H1 (cell line): ENCODE measurements around the gene TBC1D22B. TPM values are rescaled to one million over a fixed set of nuclear protein-coding genes. Genes with fewer than 3 reads are reported as not detected.

ENCODE experiments used
- CTCF ChIA-PET: fragments of 300-600 bp; sonication (Branson Sonifier 250); formaldehyde crosslinking; loops from one replicate; lab custom pipeline; 2021; ENCODE audit not compliant: partially characterized antibody; lab: Charles Lee
- POLR2A ChIA-PET: fragments of 300-600 bp; sonication (Branson Sonifier 250); formaldehyde crosslinking; loops from one replicate; lab custom pipeline; 2021; ENCODE audit warnings: inconsistent platforms; ENCODE audit not compliant: partially characterized antibody; lab: Charles Lee
- DNase-seq, 2 experiments: peaks; one replicate each; pipeline versions ENCODE4 v3.0.0 to v3.0.0-alpha.2; 2010 to 2022; ENCODE audit warnings: low spot score in 2 of 2, low read depth in 1 of 2, mixed read lengths in 1 of 2
- FAIRE-seq: peaks from 2 replicates; lab custom pipeline; 2011; peaks lifted over from hg19 to GRCh38; lab: Jason Lieb, UNC
- H2AFZ ChIP-seq: 2 replicates; pipeline ENCODE4 v1.8.1; 2012; ENCODE audit warnings: low read length, inconsistent platforms
- H2AK5ac ChIP-seq: 2 replicates; pipeline ENCODE4 v1.6.1; 2013; ENCODE audit warnings: low read depth, low read length
- H2BK120ac ChIP-seq: replicated peaks from 2 replicates; pipeline ENCODE3; 2013; ENCODE audit warnings: low read depth, low read length, inconsistent platforms
- H2BK12ac ChIP-seq: 2 replicates; pipeline ENCODE4 v1.6.1; 2013; ENCODE audit warnings: low read depth, low read length
- H2BK15ac ChIP-seq: 2 replicates; pipeline ENCODE4 v1.6.1; 2013; ENCODE audit warnings: low read length
- H2BK20ac ChIP-seq: 2 replicates; pipeline ENCODE4 v1.6.1; 2013; ENCODE audit warnings: low read length
- H2BK5ac ChIP-seq: 2 replicates; pipeline ENCODE4 v1.6.1; 2013; ENCODE audit warnings: low read depth, low read length
- H3K14ac ChIP-seq: 2 replicates; pipeline ENCODE4 v1.6.1; 2013; ENCODE audit warnings: inconsistent platforms; ENCODE audit not compliant: insufficient read length
- H3K18ac ChIP-seq: 2 replicates; pipeline ENCODE4 v1.6.1; 2013; ENCODE audit warnings: low read length; ENCODE audit errors: extremely low read depth
- H3K23ac ChIP-seq: 2 replicates; pipeline ENCODE4 v1.6.1; 2013; ENCODE audit warnings: inconsistent platforms; ENCODE audit not compliant: insufficient read length
- H3K23me2 ChIP-seq: 2 replicates; pipeline ENCODE4 v1.6.1; 2013; ENCODE audit warnings: low read depth, low read length
- H3K27ac ChIP-seq: 2 replicates; pipeline ENCODE4 v1.6.1; 2011; ENCODE audit warnings: low read depth, low read length, inconsistent platforms
- H3K27me3 ChIP-seq, 4 experiments: replicated peaks in 1 of 4; 1 replicate in 1 of 4; 2 replicates in 3 of 4; pipeline versions ENCODE4 v1.6.1 to v1.8.1; 2011 to 2013; ENCODE audit warnings: low read length in 3 of 4, mild to moderate bottlenecking in 3 of 4, inconsistent platforms in 2 of 4, mixed read lengths in 2 of 4, moderate library complexity in 1 of 4; ENCODE audit not compliant: control insufficient read depth in 3 of 4, insufficient read depth in 3 of 4; ENCODE audit errors: extremely low read depth in 1 of 4
- H3K36me3 ChIP-seq, 4 experiments: 2 replicates each; pipeline versions ENCODE4 v1.6.1 to v1.8.1; 2011 to 2013; ENCODE audit warnings: mild to moderate bottlenecking in 4 of 4, low read length in 3 of 4, moderate library complexity in 2 of 4, control low read depth in 1 of 4, inconsistent platforms in 1 of 4; ENCODE audit not compliant: insufficient read depth in 4 of 4, control insufficient read depth in 2 of 4
- H3K4ac ChIP-seq: replicated peaks from 2 replicates; pipeline ENCODE3; 2013; ENCODE audit warnings: low read length, low read depth, mixed read lengths, inconsistent platforms; ENCODE audit not compliant: insufficient read length
- H3K4me1 ChIP-seq, 4 experiments: replicated peaks in 1 of 4; 1 replicate in 1 of 4; 2 replicates in 3 of 4; pipeline versions ENCODE4 v1.6.1 to v1.8.1; 2011 to 2013; ENCODE audit warnings: low read length in 3 of 4, inconsistent platforms in 2 of 4, mixed read lengths in 1 of 4; ENCODE audit not compliant: insufficient read depth in 4 of 4, control insufficient read depth in 3 of 4
- H3K4me2 ChIP-seq, 2 experiments: 2 replicates each; pipeline versions ENCODE4 v1.6.1 to v1.8.1; 2011 to 2013; ENCODE audit warnings: low read depth in 2 of 2, low read length in 2 of 2, control low read depth in 1 of 2, inconsistent platforms in 1 of 2, mild to moderate bottlenecking in 1 of 2; ENCODE audit not compliant: insufficient read depth in 1 of 2
- H3K4me3 ChIP-seq, 4 experiments: fragments of 200-600, 300-600 bp in 1 of 4; sonication (generic), shearing (Covaris generic), sonication (Bioruptor Twin) in 1 of 4; 2 replicates each; pipeline versions ENCODE4 v1.5.1 to v1.8.1; 2011 to 2016; ENCODE audit warnings: low read length in 4 of 4, low read depth in 3 of 4, control low read depth in 2 of 4, inconsistent platforms in 2 of 4, mild to moderate bottlenecking in 2 of 4, mixed read lengths in 1 of 4, moderate library complexity in 1 of 4; ENCODE audit not compliant: insufficient read depth in 2 of 4; ENCODE audit errors: extremely low read depth in 1 of 4
- H3K56ac ChIP-seq: replicated peaks from 2 replicates; pipeline ENCODE3; 2013; ENCODE audit warnings: low read depth, mild to moderate bottlenecking, mixed read lengths, low read length, inconsistent platforms; ENCODE audit not compliant: insufficient read length
- H3K79me1 ChIP-seq: 2 replicates; pipeline ENCODE4 v1.6.1; 2013; ENCODE audit warnings: low read depth, low read length, control low read depth
- H3K79me2 ChIP-seq, 2 experiments: 2 replicates each; pipeline versions ENCODE4 v1.6.1 to v1.8.1; 2012 to 2013; ENCODE audit warnings: low read length in 2 of 2, mild to moderate bottlenecking in 2 of 2, inconsistent platforms in 1 of 2; ENCODE audit not compliant: insufficient read depth in 2 of 2, control insufficient read depth in 1 of 2
- H3K9ac ChIP-seq, 4 experiments: replicated peaks in 1 of 4; 1 replicate in 1 of 4; 2 replicates in 3 of 4; pipeline versions ENCODE4 v1.6.1 to v1.8.1; 2011 to 2013; ENCODE audit warnings: low read depth in 3 of 4, low read length in 3 of 4, control low read depth in 2 of 4, mild to moderate bottlenecking in 2 of 4, moderate library complexity in 2 of 4, inconsistent platforms in 1 of 4; ENCODE audit errors: extremely low read depth in 1 of 4
- H3K9me3 ChIP-seq, 2 experiments: 2 replicates each; pipeline versions ENCODE4 v1.6.1 to v1.8.1; 2012 to 2013; ENCODE audit warnings: mild to moderate bottlenecking in 2 of 2, moderate library complexity in 2 of 2, control low read depth in 1 of 2, inconsistent platforms in 1 of 2, low read depth in 1 of 2, low read length in 1 of 2, mixed read lengths in 1 of 2; ENCODE audit not compliant: insufficient read depth in 2 of 2
- H4K20me1 ChIP-seq, 2 experiments: replicated peaks in 1 of 2; 2 replicates each; pipeline versions ENCODE3 to v1.8.1; 2011 to 2013; ENCODE audit warnings: inconsistent platforms in 2 of 2, low read length in 2 of 2, mild to moderate bottlenecking in 1 of 2; ENCODE audit not compliant: insufficient read depth in 2 of 2, control insufficient read depth in 1 of 2
- H4K5ac ChIP-seq: 2 replicates; pipeline ENCODE4 v1.6.1; 2013; ENCODE audit warnings: low read length, low read depth, mixed read lengths, inconsistent platforms; ENCODE audit not compliant: insufficient read length
- H4K8ac ChIP-seq: 2 replicates; pipeline ENCODE4 v1.8.0; 2013; ENCODE audit warnings: mild to moderate bottlenecking, moderate library complexity, low read length, inconsistent platforms; ENCODE audit not compliant: insufficient read depth; ENCODE audit errors: extremely low read depth
- H4K91ac ChIP-seq: replicated peaks from 2 replicates; pipeline ENCODE3; 2013; ENCODE audit warnings: low read length, mixed read lengths, inconsistent platforms; ENCODE audit not compliant: insufficient read length
- CBX5 ChIP-seq: fragments of 300-800, 300-1000 bp; sonication (generic); IDR thresholded peaks from 2 replicates; pipeline ENCODE4 v1.7.1; 2016; ENCODE audit warnings: antibody characterized with exemption, low read length, low read depth
- CBX8 ChIP-seq: fragments of 300-800, 300-1000 bp; sonication (generic); IDR thresholded peaks from 2 replicates; pipeline ENCODE4 v1.7.1; 2016; ENCODE audit warnings: low read depth, low read length, borderline replicate concordance
- KDM1A ChIP-seq: fragments of 200-600, 300-600 bp; sonication (generic); IDR thresholded peaks from 2 replicates; pipeline ENCODE4 v1.7.1; 2016; ENCODE audit warnings: mild to moderate bottlenecking, low read length, borderline replicate concordance
- MAFK ChIP-seq: IDR thresholded peaks from 2 replicates; pipeline ENCODE4 v1.6.1; 2012; ENCODE audit warnings: low read depth, mild to moderate bottlenecking, improper control_type of control experiment, low read length
- NANOG ChIP-seq: IDR thresholded peaks from 2 replicates; pipeline ENCODE4 v1.6.1; 2011; ENCODE audit warnings: low read length, low read depth, mild to moderate bottlenecking, inconsistent platforms; ENCODE audit not compliant: insufficient read depth, poor library complexity, severe bottlenecking
- POLR2AphosphoS5 ChIP-seq: IDR thresholded peaks from 2 replicates; pipeline ENCODE4 v1.6.1; 2011; ENCODE audit warnings: low read depth, low read length
- TAF1 ChIP-seq: IDR thresholded peaks from 2 replicates; pipeline ENCODE4 v1.6.1; 2011; ENCODE audit warnings: mild to moderate bottlenecking, low read depth, low read length
- TBP ChIP-seq: IDR thresholded peaks from 2 replicates; pipeline ENCODE4 v1.6.1; 2011; ENCODE audit warnings: low read depth, low read length, improper control_type of control experiment
- WGBS, 2 experiments: shearing (Covaris generic) in 1 of 2; methylation state at CpG; one replicate each; pipeline versions ENCODE4 v1.1.6 to v1.1.7; 2013 to 2015; ENCODE audit warnings: low lambda C conversion rate in 2 of 2, mixed read lengths in 2 of 2, inconsistent platforms in 1 of 2, low coverage in 1 of 2, missing lambda C conversion rate in 1 of 2; ENCODE audit not compliant: insufficient replicate concordance in 2 of 2, insufficient coverage in 1 of 2, insufficient read length in 1 of 2; ENCODE audit errors: extremely low coverage in 1 of 2, missing lambda C conversion rate in 1 of 2; 5-methylcytosine and 5-hydroxymethylcytosine counted together
- polyA plus RNA-seq, 7 experiments: library from polyadenylated mRNA; depleted of rRNA in 3 of 7; stranded (reverse) in 5 of 7; unstranded in 2 of 7; fragments of >200 nt in 5 of 7; fragments of 200-250 nt in 2 of 7; gene quantifications; 1 replicate in 5 of 7; 2 replicates in 1 of 7; 4 replicates in 1 of 7; pipeline versions ENCODE4 v1.2.1 to v1.2.3, GENCODE V29; 2011 to 2013; ENCODE audit warnings: missing spikeins in 2 of 7, mixed read lengths in 2 of 7
- total RNA-seq: library from RNA; stranded (reverse); fragmentation: NEBNext Ultra II Directional; extraction: Animal tissue kit (Norgen Biotek cat#: 25700); gene quantifications from 2 replicates; pipeline ENCODE4 v1.2.1, GENCODE V29; 2021
- TF ChIP-seq, protein P1 (sequence below): IDR thresholded peaks from 2 replicates; pipeline ENCODE4 v1.6.1; 2012; ENCODE audit warnings: inconsistent platforms

The TBC1D22B gene
- total and polyA plus RNA-seq, 2 of the 8 experiments (the other 6 are each of a cell fraction or from before 2014, with no cell fraction given): 10.1 to 17.4 TPM

DNA sequence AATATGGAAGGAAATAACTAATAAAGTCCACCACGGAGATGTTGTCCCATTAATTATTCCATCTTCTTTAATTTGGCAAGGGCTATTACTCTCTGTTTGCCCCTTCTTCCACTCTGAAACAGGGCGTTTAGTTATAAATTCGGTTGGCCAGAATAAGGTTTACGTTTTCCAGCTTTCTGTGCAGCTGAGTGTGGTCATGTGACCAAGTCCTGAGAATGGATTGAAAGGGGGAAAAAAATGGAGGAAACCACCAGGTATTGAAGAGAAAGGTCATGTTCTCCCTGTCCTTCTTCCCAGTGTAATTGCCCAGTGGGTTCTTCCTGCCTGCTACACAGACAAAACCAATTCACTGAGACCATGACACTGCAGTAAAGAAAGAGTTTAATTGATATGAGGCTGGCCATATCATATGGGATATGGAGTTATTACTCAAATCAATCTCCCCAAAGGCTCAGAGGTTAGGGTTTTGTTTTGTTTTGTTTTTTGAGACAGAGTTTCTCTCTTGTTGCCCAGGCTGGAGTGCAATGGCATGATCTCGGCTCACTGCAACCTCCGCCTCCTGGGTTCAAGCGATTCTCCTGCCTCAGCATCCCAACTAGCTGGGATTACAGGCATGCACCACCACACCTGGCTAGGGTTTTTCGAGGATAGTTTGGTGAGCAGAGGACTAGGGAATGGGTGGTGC lies 14.3 kb upstream of the TBC1D22B start:
- H3K14ac ChIP-seq: no peak overlapping the region
- H2BK12ac ChIP-seq: no peak overlapping the region
- DNase-seq: no peak
- FAIRE-seq: no peak
- no peaks in the 10 kb centered on the region for H4K20me1 ChIP-seq
- no peak overlapping the region for H2BK20ac ChIP-seq
- H3K4me3 ChIP-seq: no peak overlapping the region
- no peak overlapping the region for H3K4ac ChIP-seq
- H3K79me2 ChIP-seq: no peaks in the 10 kb centered on the region
- no peaks in the 10 kb centered on the region for H3K23me2 ChIP-seq
- no peak overlapping the region for H2AFZ ChIP-seq
- no peaks in the 10 kb centered on the region for H3K4me1 ChIP-seq
- no peaks in the 10 kb centered on the region for H3K9me3 ChIP-seq
- no peak overlapping the region for H3K18ac ChIP-seq
- H4K8ac ChIP-seq: no peak overlapping the region
- no peak overlapping the region for H2AK5ac ChIP-seq
- H3K23ac ChIP-seq: no peak overlapping the region
- 92% methylated on average over 8 of the region's 8 CpGs; no CpG with 5 or more reads in 1 of the 2 experiments for WGBS, 2 experiments
- no peak overlapping the region for H4K91ac ChIP-seq
- ChIA-PET POLR2A (interaction anchor here (2.1 kb wide), 1 partner anchor 9 kb away, joined by 5 read pairs; no protein-coding TSS in a partner anchor), CTCF (no interaction called here)
- H3K79me1 ChIP-seq: no peaks in the 10 kb centered on the region
- H2BK15ac ChIP-seq: no peak overlapping the region
- H4K5ac ChIP-seq: no peak overlapping the region
- H3K27me3 ChIP-seq: no peaks in the 10 kb centered on the region
- no peaks in the 10 kb centered on the region for H3K36me3 ChIP-seq
- no peak for TF ChIP-seq TAF1
- no peak for TF ChIP-seq TBP
- TF ChIP-seq, protein P1, sequence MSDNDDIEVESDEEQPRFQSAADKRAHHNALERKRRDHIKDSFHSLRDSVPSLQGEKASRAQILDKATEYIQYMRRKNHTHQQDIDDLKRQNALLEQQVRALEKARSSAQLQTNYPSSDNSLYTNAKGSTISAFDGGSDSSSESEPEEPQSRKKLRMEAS: no peak
- TF ChIP-seq MAFK: no peak
- TF ChIP-seq POLR2AphosphoS5: no peak
- no peak for TF ChIP-seq KDM1A
- no peak for TF ChIP-seq CBX8
- no peak for TF ChIP-seq NANOG
- TF ChIP-seq CBX5: no peak
- H3K9ac ChIP-seq: no peak overlapping the region
- H3K56ac ChIP-seq: no peak overlapping the region
- H3K27ac ChIP-seq: no peak overlapping the region
- no peak overlapping the region for H3K4me2 ChIP-seq
- no peak overlapping the region for H2BK120ac ChIP-seq
- no peak overlapping the region for H2BK5ac ChIP-seq
